SU-DHL-6 (cell line): ENCODE results near the gene CLASP1.

Experiments used
- H2AFZ ChIP-seq: fragments of 200-600 bp; sonication (generic); 2 replicates; pipeline ENCODE4 v1.6.1; 2014; ENCODE audit warnings: low read depth, mild to moderate bottlenecking, moderate library complexity, mixed read lengths, antibody characterized with exemption, low read length; ENCODE audit not compliant: severe bottlenecking
- H3F3A ChIP-seq: fragments of 200-600 bp; shearing (Covaris generic); 2 replicates; pipeline ENCODE4 v1.6.0; 2016; ENCODE audit warnings: antibody characterized with exemption, mild to moderate bottlenecking; ENCODE audit not compliant: insufficient read depth
- H3K27ac ChIP-seq: fragments of 200-600 bp; sonication (generic); 2 replicates; pipeline ENCODE4 v1.5.1; 2016; ENCODE audit warnings: low read depth, mild to moderate bottlenecking, low read length, moderate library complexity, mixed read lengths
- H3K27me3 ChIP-seq: fragments of 200-600 bp; sonication (generic), shearing (Covaris generic); 2 replicates; pipeline ENCODE4 v1.6.0; 2014; ENCODE audit warnings: mild to moderate bottlenecking, low read length
- H3K36me3 ChIP-seq: fragments of 200-600 bp; sonication (generic); 2 replicates; pipeline ENCODE4 v1.6.1; 2014; ENCODE audit warnings: mild to moderate bottlenecking, low read length, mixed read lengths
- H3K4me2 ChIP-seq: fragments of 300-600, 200-600 bp; shearing (Covaris generic), sonication (generic); 2 replicates; pipeline ENCODE4 v1.6.0; 2014; ENCODE audit warnings: low read length, low read depth, mild to moderate bottlenecking; ENCODE audit not compliant: poor library complexity, severe bottlenecking
- H3K4me3 ChIP-seq: fragments of 200-600 bp; sonication (generic); 2 replicates; pipeline ENCODE4 v1.5.1; 2014; ENCODE audit warnings: antibody characterized with exemption, low read length, mild to moderate bottlenecking, mixed read lengths; ENCODE audit not compliant: insufficient read depth, poor library complexity, severe bottlenecking
- H3K79me2 ChIP-seq: fragments of 200-600 bp; sonication (generic); 2 replicates; pipeline ENCODE4 v1.6.1; 2014; ENCODE audit warnings: mild to moderate bottlenecking, low read length, moderate library complexity; ENCODE audit not compliant: insufficient read depth
- H3K9ac ChIP-seq: fragments of 200-600 bp; sonication (generic); 2 replicates; pipeline ENCODE4 v1.7.0; 2014; ENCODE audit warnings: mild to moderate bottlenecking, low read length
- H3K9me2 ChIP-seq: fragments of 200-600 bp; sonication (generic); replicated peaks from 2 replicates; pipeline ENCODE4 v1.6.1; 2014; ENCODE audit warnings: low read length; ENCODE audit not compliant: insufficient read depth
- H3K9me3 ChIP-seq: fragments of 200-600 bp; sonication (generic); 2 replicates; pipeline ENCODE4 v1.6.1; 2014; ENCODE audit warnings: low read length, mixed read lengths; ENCODE audit not compliant: insufficient read depth
- H4K20me1 ChIP-seq: fragments of 200-600 bp; sonication (generic); 2 replicates; pipeline ENCODE4 v1.6.1; 2014; ENCODE audit warnings: low read depth, mild to moderate bottlenecking, antibody characterized with exemption, low read length, moderate library complexity, mixed read lengths
- EZH2phosphoT487 ChIP-seq: fragments of 200-600 bp; sonication (generic), shearing (Covaris generic); conservative IDR thresholded peaks from 2 replicates; pipeline ENCODE4 v1.6.1; 2018; ENCODE audit warnings: mild to moderate bottlenecking, antibody characterized with exemption, low read length, moderate library complexity, mixed read lengths
- TF ChIP-seq, protein P1 (sequence below): fragments of 200-600 bp; sonication (generic); IDR thresholded peaks from one replicate; pipeline ENCODE4 v1.5.1; 2017; ENCODE audit warnings: antibody characterized with exemption, mild to moderate bottlenecking, low read length, moderate library complexity; ENCODE audit not compliant: insufficient read depth, poor library complexity, severe bottlenecking

CLASP1 gene

DNA sequence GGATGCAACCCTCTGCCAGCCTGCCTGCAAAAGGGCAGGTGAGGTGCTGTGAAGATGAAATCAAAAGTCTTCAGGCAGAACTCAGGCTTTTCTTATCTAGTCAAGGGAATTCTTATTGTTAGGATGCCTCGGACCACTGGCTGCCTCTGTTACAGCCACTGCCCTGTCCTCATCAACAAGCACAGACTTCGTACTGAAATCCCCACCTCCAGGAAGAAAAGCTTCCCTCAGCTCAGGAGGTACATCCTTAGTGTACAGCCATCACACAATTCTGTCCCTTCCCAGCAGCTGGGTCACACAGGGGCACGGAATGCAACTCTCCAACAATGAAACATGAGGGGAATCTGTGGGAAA is 128.6 kb downstream of the CLASP1 start:
- no peak overlapping the region for H3K9ac ChIP-seq
- H3K9me2 ChIP-seq: no peaks in the 10 kb centered on the region
- no peak overlapping the region for H3K4me3 ChIP-seq
- no peak for TF ChIP-seq EZH2phosphoT487
- TF ChIP-seq, protein P1, sequence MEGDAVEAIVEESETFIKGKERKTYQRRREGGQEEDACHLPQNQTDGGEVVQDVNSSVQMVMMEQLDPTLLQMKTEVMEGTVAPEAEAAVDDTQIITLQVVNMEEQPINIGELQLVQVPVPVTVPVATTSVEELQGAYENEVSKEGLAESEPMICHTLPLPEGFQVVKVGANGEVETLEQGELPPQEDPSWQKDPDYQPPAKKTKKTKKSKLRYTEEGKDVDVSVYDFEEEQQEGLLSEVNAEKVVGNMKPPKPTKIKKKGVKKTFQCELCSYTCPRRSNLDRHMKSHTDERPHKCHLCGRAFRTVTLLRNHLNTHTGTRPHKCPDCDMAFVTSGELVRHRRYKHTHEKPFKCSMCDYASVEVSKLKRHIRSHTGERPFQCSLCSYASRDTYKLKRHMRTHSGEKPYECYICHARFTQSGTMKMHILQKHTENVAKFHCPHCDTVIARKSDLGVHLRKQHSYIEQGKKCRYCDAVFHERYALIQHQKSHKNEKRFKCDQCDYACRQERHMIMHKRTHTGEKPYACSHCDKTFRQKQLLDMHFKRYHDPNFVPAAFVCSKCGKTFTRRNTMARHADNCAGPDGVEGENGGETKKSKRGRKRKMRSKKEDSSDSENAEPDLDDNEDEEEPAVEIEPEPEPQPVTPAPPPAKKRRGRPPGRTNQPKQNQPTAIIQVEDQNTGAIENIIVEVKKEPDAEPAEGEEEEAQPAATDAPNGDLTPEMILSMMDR: no peak
- H4K20me1 ChIP-seq: no peaks in the 10 kb centered on the region
- no peak overlapping the region for H3K4me2 ChIP-seq
- H3K27ac ChIP-seq: no peak overlapping the region
- H3K79me2 ChIP-seq: no peaks in the 10 kb centered on the region
- H3K36me3 ChIP-seq: peaks cover 6% of the 10 kb centered on the region; the same call in 1 of the 2 replicates
- H3F3A ChIP-seq: no peaks in the 10 kb centered on the region
- no peaks in the 10 kb centered on the region for H3K9me3 ChIP-seq
- no peaks in the 10 kb centered on the region for H3K27me3 ChIP-seq
- no peak overlapping the region for H2AFZ ChIP-seq

GRCh38 chr2:121519732-121520640 is 129.3 kb downstream of the CLASP1 start:
- H3K4me2 ChIP-seq: no peak overlapping the region
- H3K9me2 ChIP-seq: no peaks in the 10 kb centered on the region
- TF ChIP-seq EZH2phosphoT487: no peak
- TF ChIP-seq, protein P1: no peak
- no peak overlapping the region for H3K27ac ChIP-seq
- no peaks in the 10 kb centered on the region for H3F3A ChIP-seq
- no peak overlapping the region for H2AFZ ChIP-seq
- H3K27me3 ChIP-seq: no peaks in the 10 kb centered on the region
- H3K9ac ChIP-seq: no peak overlapping the region
- H3K9me3 ChIP-seq: no peaks in the 10 kb centered on the region
- no peak overlapping the region for H3K4me3 ChIP-seq
- no peaks in the 10 kb centered on the region for H3K79me2 ChIP-seq
- H3K36me3 ChIP-seq: peaks cover 9% of the 10 kb centered on the region; the same call in 1 of the 2 replicates
- no peaks in the 10 kb centered on the region for H4K20me1 ChIP-seq

DNA sequence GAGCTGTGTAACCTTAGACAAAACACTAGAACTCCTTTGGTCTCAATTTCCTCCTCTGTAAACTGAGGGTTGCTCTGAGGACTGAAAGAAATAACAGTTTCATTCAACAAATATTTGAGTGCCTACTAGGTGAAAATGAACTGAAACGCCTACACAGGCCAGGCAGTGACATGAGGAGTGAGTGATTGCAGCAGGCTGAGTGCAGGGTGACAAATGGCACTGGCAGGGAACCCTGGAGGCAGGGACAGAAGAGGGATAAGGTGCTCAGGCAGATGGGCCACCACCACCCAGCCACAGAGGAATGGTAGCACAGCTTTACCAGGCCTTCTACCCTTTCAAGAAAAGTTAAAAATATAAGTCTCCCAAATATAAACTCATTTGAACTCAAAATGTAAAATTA is 130.1 kb downstream of the CLASP1 start:
- Histone ChIP-seq H3K27me3 (no peaks in the 10 kb centered on the region), H2AFZ (no peak overlapping the region), H4K20me1 (no peaks in the 10 kb centered on the region), H3K9me3 (no peaks in the 10 kb centered on the region), H3K9me2 (no peaks in the 10 kb centered on the region), H3K79me2 (no peaks in the 10 kb centered on the region), H3K4me2 (no peak overlapping the region), H3K4me3 (no peak overlapping the region), H3K36me3 (peaks cover 10% of the 10 kb centered on the region; the same call in 1 of the 2 replicates), H3F3A (no peaks in the 10 kb centered on the region), H3K9ac (no peak overlapping the region), H3K27ac (no peak overlapping the region)
- no peak for TF ChIP-seq EZH2phosphoT487
- TF ChIP-seq, protein P1: no peak
